Transverse colon (tissue), 3 donors: ENCODE data around the gene SRSF7.

Source experiments
- CTCF ChIP-seq, 5 experiments: fragments of 200-600 bp in 3 of 5; fragments of 450-650 bp in 2 of 5; sonication (generic) in 3 of 5; IDR thresholded peaks; 1 replicate in 2 of 5; 2 replicates in 3 of 5; pipeline ENCODE4 v1.5.1; 2016 to 2017; ENCODE audit warnings: antibody characterized with exemption in 5 of 5, inconsistent platforms in 3 of 5, mild to moderate bottlenecking in 2 of 5, moderate library complexity in 1 of 5
- EP300 ChIP-seq: sonication (generic); formaldehyde crosslinking; IDR thresholded peaks from one replicate; pipeline ENCODE4 v1.6.1; 2017; ENCODE audit warnings: antibody characterized with exemption, low read depth

GRCh38 chr2:38751596-38752410 lies 642 bp upstream of the SRSF7 start:
- TF ChIP-seq EP300: no peak
- no peak for TF ChIP-seq CTCF (IDR thresholded peaks at IDR 0.05)
